Astrocyte (in vitro differentiated cells and primary cell): Measurements from ENCODE around the gene AP1M1. TPM values are rescaled to one million over a fixed set of nuclear protein-coding genes. Genes with fewer than 3 reads are reported as not detected.

Source experiments
- DNase-seq: peaks from one replicate; pipeline ENCODE4 v3.0.0-alpha.2; 2010; ENCODE audit warnings: low read depth
- FAIRE-seq: peaks from 2 replicates; lab custom pipeline; 2011; peaks lifted over from hg19 to GRCh38; lab: Jason Lieb, UNC
- H2AFZ ChIP-seq: 2 replicates; pipeline ENCODE4 v1.6.0; 2012; ENCODE audit warnings: low read depth, low read length, inconsistent platforms
- H3K27ac ChIP-seq: 2 replicates; pipeline ENCODE4 v1.5.1; 2011; ENCODE audit warnings: low read depth, low read length, inconsistent platforms
- H3K27me3 ChIP-seq: 2 replicates; pipeline ENCODE4 v1.6.0; 2011; ENCODE audit warnings: low read length, inconsistent platforms; ENCODE audit not compliant: insufficient read depth
- H3K36me3 ChIP-seq: 2 replicates; pipeline ENCODE4 v1.5.1; 2011; ENCODE audit warnings: low read length, inconsistent platforms; ENCODE audit not compliant: insufficient read depth
- H3K4me1 ChIP-seq: 2 replicates; pipeline ENCODE4 v1.5.1; 2011; ENCODE audit warnings: low read length, inconsistent platforms; ENCODE audit not compliant: insufficient read depth
- H3K4me2 ChIP-seq: 2 replicates; pipeline ENCODE4 v1.6.0; 2012; ENCODE audit warnings: low read length, inconsistent platforms
- H3K4me3 ChIP-seq: 2 replicates; pipeline ENCODE4 v1.5.1; 2011; ENCODE audit warnings: low read depth, mild to moderate bottlenecking, low read length, inconsistent platforms; ENCODE audit not compliant: insufficient read depth
- H3K79me2 ChIP-seq: 2 replicates; pipeline ENCODE4 v1.6.0; 2012; ENCODE audit warnings: mild to moderate bottlenecking, low read length, inconsistent platforms; ENCODE audit not compliant: insufficient read depth
- H3K9ac ChIP-seq: 2 replicates; pipeline ENCODE4 v1.6.0; 2012; ENCODE audit warnings: mild to moderate bottlenecking, low read length, inconsistent platforms
- H3K9me3 ChIP-seq: 2 replicates; pipeline ENCODE4 v1.5.1; 2012; ENCODE audit warnings: low read depth, mild to moderate bottlenecking, low read length, inconsistent platforms; ENCODE audit not compliant: insufficient read depth
- H4K20me1 ChIP-seq: 2 replicates; pipeline ENCODE4 v1.6.0; 2012; ENCODE audit warnings: low read length, inconsistent platforms; ENCODE audit not compliant: insufficient read depth
- H3K27ac Mint-ChIP-seq: one replicate; pipeline ENCODE4 v1.8.0; 2021; ENCODE audit warnings: mild to moderate bottlenecking, mixed read lengths; ENCODE audit not compliant: unreplicated experiment
- H3K27me3 Mint-ChIP-seq: one replicate; pipeline ENCODE4 v1.8.0; 2021; ENCODE audit warnings: low read depth, mixed read lengths; ENCODE audit not compliant: unreplicated experiment
- H3K36me3 Mint-ChIP-seq: one replicate; pipeline ENCODE4 v1.8.0; 2021; ENCODE audit warnings: low read depth, mixed read lengths; ENCODE audit not compliant: unreplicated experiment
- H3K4me1 Mint-ChIP-seq: one replicate; pipeline ENCODE4 v1.8.0; 2021; ENCODE audit warnings: low read depth, mixed read lengths; ENCODE audit not compliant: unreplicated experiment
- H3K4me3 Mint-ChIP-seq: one replicate; pipeline ENCODE4 v1.8.0; 2021; ENCODE audit warnings: mild to moderate bottlenecking, moderate library complexity, mixed read lengths; ENCODE audit not compliant: unreplicated experiment
- H3K9me3 Mint-ChIP-seq: one replicate; pipeline ENCODE4 v1.8.0; 2021; ENCODE audit warnings: mild to moderate bottlenecking, mixed read lengths; ENCODE audit not compliant: unreplicated experiment
- EZH2 ChIP-seq: IDR thresholded peaks from 2 replicates; pipeline ENCODE4 v1.6.1; 2012; ENCODE audit warnings: mild to moderate bottlenecking, low read length, inconsistent platforms; ENCODE audit not compliant: insufficient read depth
- total RNA-seq: library from RNA; stranded (reverse); gene quantifications from 2 replicates; pipeline ENCODE4 v1.2.1, GENCODE V29; 2021
- TF ChIP-seq, protein P1 (sequence below): IDR thresholded peaks from 2 replicates; pipeline ENCODE4 v1.5.1; 2011; ENCODE audit warnings: low read depth, mild to moderate bottlenecking, inconsistent platforms, low read length, moderate library complexity; ENCODE audit not compliant: insufficient read depth

Gene AP1M1
- total RNA-seq, 1 donor from 2014 or later = 87.6 TPM

DNA sequence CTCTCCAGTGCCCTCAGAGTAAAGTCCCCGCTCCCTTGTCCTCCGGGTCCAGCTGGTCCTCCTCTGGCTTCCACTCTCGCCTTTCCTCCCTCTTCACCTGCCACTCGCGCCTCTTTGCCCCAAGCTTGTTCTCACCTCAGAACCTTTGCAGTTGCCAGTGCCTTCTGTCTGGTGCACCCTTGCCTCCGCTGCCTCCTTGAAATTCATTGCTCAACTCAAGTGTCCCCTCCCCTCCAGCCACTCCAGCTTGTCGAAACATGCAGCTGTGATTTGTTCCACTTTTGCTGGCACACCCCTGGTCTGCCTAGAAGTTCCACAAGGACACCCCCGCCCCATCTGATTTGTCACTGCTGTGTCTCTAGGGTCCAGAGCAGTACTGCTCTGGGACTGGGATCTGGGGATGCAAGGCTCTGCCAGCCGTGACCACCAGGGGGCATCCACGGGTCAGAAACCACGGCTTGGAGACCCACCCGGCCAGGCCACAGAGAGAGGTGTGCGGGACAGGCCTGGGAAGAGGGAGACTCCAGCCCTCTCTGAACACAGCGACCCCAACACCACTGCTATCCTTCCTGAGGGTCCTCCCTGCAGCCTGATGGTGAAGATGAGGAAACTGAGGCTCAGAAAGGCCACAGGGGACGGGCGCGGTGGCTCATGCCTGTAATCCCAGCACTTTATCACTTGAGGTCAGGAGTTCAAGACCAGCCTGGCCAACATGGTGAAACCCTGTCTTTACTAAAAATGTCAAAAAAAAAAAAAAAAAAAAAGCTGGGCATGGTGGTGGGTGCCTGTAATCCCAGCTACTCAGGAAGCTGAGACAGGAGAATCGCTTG lies 49.9 kb downstream of the AP1M1 start:
- Histone ChIP-seq H3K27me3 (no peaks in the 10 kb centered on the region), H3K4me2 (no peak overlapping the region), H4K20me1 (no peaks in the 10 kb centered on the region), H3K36me3 (no peaks in the 10 kb centered on the region), H3K4me1 (no peaks in the 10 kb centered on the region), H3K9ac (no peak overlapping the region), H3K9me3 (no peaks in the 10 kb centered on the region), H3K27ac (no peak overlapping the region), H3K79me2 (no peaks in the 10 kb centered on the region), H3K4me3 (no peak overlapping the region), H2AFZ (no peak overlapping the region)
- peaks cover 8% of the 10 kb centered on the region for H3K27me3 Mint-ChIP-seq
- DNase-seq (peak; percentile 32), FAIRE-seq (peak; percentile 29)
- no peaks in the 10 kb centered on the region for H3K36me3 Mint-ChIP-seq
- H3K9me3 Mint-ChIP-seq = no peaks in the 10 kb centered on the region
- no peak for TF ChIP-seq EZH2
- TF ChIP-seq, protein P1, sequence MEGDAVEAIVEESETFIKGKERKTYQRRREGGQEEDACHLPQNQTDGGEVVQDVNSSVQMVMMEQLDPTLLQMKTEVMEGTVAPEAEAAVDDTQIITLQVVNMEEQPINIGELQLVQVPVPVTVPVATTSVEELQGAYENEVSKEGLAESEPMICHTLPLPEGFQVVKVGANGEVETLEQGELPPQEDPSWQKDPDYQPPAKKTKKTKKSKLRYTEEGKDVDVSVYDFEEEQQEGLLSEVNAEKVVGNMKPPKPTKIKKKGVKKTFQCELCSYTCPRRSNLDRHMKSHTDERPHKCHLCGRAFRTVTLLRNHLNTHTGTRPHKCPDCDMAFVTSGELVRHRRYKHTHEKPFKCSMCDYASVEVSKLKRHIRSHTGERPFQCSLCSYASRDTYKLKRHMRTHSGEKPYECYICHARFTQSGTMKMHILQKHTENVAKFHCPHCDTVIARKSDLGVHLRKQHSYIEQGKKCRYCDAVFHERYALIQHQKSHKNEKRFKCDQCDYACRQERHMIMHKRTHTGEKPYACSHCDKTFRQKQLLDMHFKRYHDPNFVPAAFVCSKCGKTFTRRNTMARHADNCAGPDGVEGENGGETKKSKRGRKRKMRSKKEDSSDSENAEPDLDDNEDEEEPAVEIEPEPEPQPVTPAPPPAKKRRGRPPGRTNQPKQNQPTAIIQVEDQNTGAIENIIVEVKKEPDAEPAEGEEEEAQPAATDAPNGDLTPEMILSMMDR = peak; percentile 86
- no peak overlapping the region for H3K27ac Mint-ChIP-seq
- H3K4me3 Mint-ChIP-seq = no peak overlapping the region
- peaks cover 6% of the 10 kb centered on the region for H3K4me1 Mint-ChIP-seq

DNA sequence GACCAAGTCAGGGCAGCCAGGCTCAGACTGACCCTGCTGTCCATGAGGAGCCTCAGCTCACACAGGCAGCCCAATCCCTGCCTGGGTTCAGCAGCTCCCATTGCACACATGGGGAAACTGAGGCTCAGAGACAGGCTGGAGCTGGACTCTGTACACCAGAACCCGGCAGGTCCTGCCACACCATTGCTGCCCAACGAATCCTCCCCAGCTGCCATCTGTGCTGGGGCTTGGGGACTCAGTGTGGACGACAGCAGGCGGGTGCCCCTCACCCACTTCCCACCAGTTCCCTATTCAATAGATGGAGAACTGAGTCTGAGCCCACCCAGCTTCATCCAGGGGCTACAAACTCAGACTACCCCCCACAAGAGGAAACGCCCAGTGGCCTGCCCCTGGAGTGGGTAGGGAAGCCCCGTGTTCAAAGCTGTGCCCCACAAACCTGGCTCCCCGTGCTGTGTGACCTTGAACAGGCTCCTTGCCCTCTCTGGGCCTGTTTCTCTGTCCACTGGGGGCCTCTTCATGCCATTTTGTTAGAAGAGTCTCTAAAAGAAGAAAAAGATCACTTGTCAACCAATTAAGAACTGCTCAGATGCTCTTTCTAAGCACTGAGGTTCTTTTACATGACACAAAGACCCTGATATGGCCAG lies 50.8 kb downstream of the AP1M1 start:
- Histone ChIP-seq H3K27me3 (no peaks in the 10 kb centered on the region), H3K27ac (no peak overlapping the region), H3K4me3 (no peak overlapping the region), H3K9ac (no peak overlapping the region), H3K4me1 (no peaks in the 10 kb centered on the region), H3K36me3 (no peaks in the 10 kb centered on the region), H2AFZ (no peak overlapping the region), H3K9me3 (no peaks in the 10 kb centered on the region), H4K20me1 (no peaks in the 10 kb centered on the region), H3K79me2 (no peaks in the 10 kb centered on the region), H3K4me2 (no peak overlapping the region)
- no peak for DNase-seq
- Mint-ChIP-seq H3K4me1 (peaks cover 6% of the 10 kb centered on the region), H3K4me3 (no peak overlapping the region), H3K27ac (no peak overlapping the region), H3K9me3 (no peaks in the 10 kb centered on the region), H3K36me3 (no peaks in the 10 kb centered on the region), H3K27me3 (peaks cover 8% of the 10 kb centered on the region)
- no peak for FAIRE-seq
- no peak for TF ChIP-seq EZH2
- TF ChIP-seq, protein P1 = no peak
